Measurements from ENCODE around the gene PTPRU. TPM values are rescaled to one million over a fixed set of nuclear protein-coding genes. Genes with fewer than 3 reads are reported as not detected.

Gene PTPRU
- 10.6 and 12.5 TPM in 2 replicates for total RNA-seq

GRCh38 chr1:29235955-29236711 is at the start of gene PTPRU:
PTPRU (plus strand) TSS chr1:29236522; CDS start chr1:29236645, 123 bp downstream.

GRCh38 chr1:29230553-29231378 is 5.6 kb upstream of the PTPRU start, which contains the start of gene MECR:
MECR (minus strand) TSS chr1:29230934; CDS start chr1:29230906, 28 bp downstream.

Other genes with a start within 250 kb of the PTPRU start
- gene TMEM200B, start 112.6 kb upstream of the PTPRU start, total RNA-seq = 13.4 and 13.7 TPM in 2 replicates
- 38.0 and 47.3 TPM in 2 replicates for gene SRSF4, start 54.6 kb upstream of the PTPRU start, total RNA-seq
- 13.5 and 20.4 TPM in 2 replicates for gene MECR, start 5.6 kb upstream of the PTPRU start, total RNA-seq